Measurements from ENCODE around the gene CAMK1D. TPM values are rescaled to one million over a fixed set of nuclear protein-coding genes. Genes with fewer than 3 reads are reported as not detected.
"Not testable (repeated sequence)": the region's sequence is repeated elsewhere in the genome, so short reads cannot be mapped to it uniquely, and the experiment has no call there.

CAMK1D gene
- total RNA-seq, 1 experiment from 2014 or later: 3.9 TPM

- no peak for DNase-seq (ENCODE audit: low read depth)
Observed at GRCh38 chr10:12490963-12491362, 141.6 kb downstream of the CAMK1D start.

GRCh38 chr10:12491491-12491890 is 142.1 kb downstream of the CAMK1D start:
- no peak for DNase-seq (ENCODE audit: low read depth)

- DNase-seq (ENCODE audit: low read depth): no peak
Observed at GRCh38 chr10:12492016-12492415, 142.7 kb downstream of the CAMK1D start.

- not testable (repeated sequence) for DNase-seq (ENCODE audit: low read depth)
Observed at GRCh38 chr10:12497046-12497445, 147.7 kb downstream of the CAMK1D start.

GRCh38 chr10:12499076-12499986 is 150.0 kb downstream of the CAMK1D start:
- peak; percentile 34 for DNase-seq (ENCODE audit: low read depth)

GRCh38 chr10:12500381-12501303 is 151.3 kb downstream of the CAMK1D start:
- DNase-seq (ENCODE audit: low read depth): peak; percentile 36

GRCh38 chr10:12501324-12501723 is 152.0 kb downstream of the CAMK1D start:
- no peak for DNase-seq (ENCODE audit: low read depth)

- DNase-seq (ENCODE audit: low read depth): no peak
Observed at GRCh38 chr10:12501841-12502525, 152.6 kb downstream of the CAMK1D start.

GRCh38 chr10:12502526-12503274 is 153.4 kb downstream of the CAMK1D start:
- DNase-seq (ENCODE audit: low read depth): no peak

- no peak for DNase-seq (ENCODE audit: low read depth)
Observed at GRCh38 chr10:12503311-12503710, 154.0 kb downstream of the CAMK1D start.

- no peak for DNase-seq (ENCODE audit: low read depth)
Observed at GRCh38 chr10:12504176-12504575, 154.8 kb downstream of the CAMK1D start.

- no peak for DNase-seq (ENCODE audit: low read depth)
Observed at GRCh38 chr10:12504628-12505027, 155.3 kb downstream of the CAMK1D start.

- no peak for DNase-seq (ENCODE audit: low read depth)
Observed at GRCh38 chr10:12505683-12506082, 156.3 kb downstream of the CAMK1D start.

- DNase-seq (ENCODE audit: low read depth): no peak
Observed at GRCh38 chr10:12507165-12507850, 158.0 kb downstream of the CAMK1D start.

GRCh38 chr10:12508165-12508564 is 158.8 kb downstream of the CAMK1D start:
- DNase-seq (ENCODE audit: low read depth): no peak

GRCh38 chr10:12509016-12509793 is 159.9 kb downstream of the CAMK1D start:
- DNase-seq (ENCODE audit: low read depth): no peak

- DNase-seq (ENCODE audit: low read depth): no peak
Observed at GRCh38 chr10:12509794-12510100, 160.4 kb downstream of the CAMK1D start.

GRCh38 chr10:12510501-12510941 is 161.2 kb downstream of the CAMK1D start:
- peak; percentile 68 for DNase-seq (ENCODE audit: low read depth)

- DNase-seq (ENCODE audit: low read depth): no peak
Observed at GRCh38 chr10:12510984-12511383, 161.6 kb downstream of the CAMK1D start.

Measured in HT1080 (cell line).